ENCODE measurements around the gene TMEM87A. TPM values are rescaled to one million over a fixed set of nuclear protein-coding genes. Genes with fewer than 3 reads are reported as not detected.

Gene TMEM87A
- total RNA-seq, 4 donors from 2014 or later = 43.3 to 75.7 (median 46.9) TPM

DNA sequence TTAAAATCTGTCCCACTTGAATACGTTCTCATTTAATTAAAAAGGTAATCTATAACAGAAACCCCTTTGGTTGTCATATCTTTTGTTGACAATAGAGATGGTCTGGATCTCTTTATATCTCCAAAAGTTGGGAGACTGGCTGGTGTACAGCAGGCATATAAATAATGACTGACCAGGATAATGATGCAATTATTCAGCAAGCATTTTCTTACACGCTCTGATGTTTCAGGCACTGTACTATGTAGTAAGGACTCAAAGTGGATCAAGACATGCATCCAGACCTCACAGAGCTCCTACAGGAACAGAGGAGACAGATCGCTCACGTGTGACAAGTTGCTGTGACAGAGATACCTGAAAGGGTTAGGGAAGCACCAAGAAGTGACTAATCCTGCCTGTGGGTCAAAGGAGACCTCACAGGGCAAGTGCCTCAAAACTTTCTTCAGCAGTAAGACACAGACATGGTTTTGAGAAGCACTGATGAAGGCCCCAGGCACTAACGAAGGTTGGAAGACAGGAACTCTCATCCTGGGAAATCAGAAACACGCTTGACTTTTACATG, 90.8 kb downstream of the TMEM87A start:
- no peak for TF ChIP-seq CTCF (IDR thresholded peaks at IDR 0.05)
- DNase-seq (ENCODE audit: low spot score) (no peak), ATAC-seq (ENCODE audit: low FRiP score) (no peak)

DNA sequence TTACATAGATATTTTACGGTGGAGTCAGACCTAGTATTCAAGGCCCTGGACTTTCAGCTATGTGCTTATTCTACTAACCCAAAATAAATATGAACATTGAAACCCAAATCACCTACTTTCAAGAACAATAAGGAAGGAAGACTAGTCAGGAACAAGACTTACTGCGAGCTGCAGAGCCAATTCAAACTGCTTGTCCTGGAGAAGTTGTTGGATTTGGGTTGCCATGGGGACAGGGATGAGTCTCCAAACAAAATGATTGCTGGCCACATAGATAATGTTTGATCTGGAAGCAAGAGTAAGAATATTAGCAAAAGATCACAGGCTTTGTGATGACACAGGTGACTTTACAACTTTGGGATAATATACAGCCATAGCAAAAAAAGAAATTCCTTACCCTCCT, 95.2 kb downstream of the TMEM87A start:
- ATAC-seq (ENCODE audit: low FRiP score) (no peak), DNase-seq (ENCODE audit: low spot score) (no peak)
- TF ChIP-seq CTCF (IDR thresholded peaks at IDR 0.05) = no peak

DNA sequence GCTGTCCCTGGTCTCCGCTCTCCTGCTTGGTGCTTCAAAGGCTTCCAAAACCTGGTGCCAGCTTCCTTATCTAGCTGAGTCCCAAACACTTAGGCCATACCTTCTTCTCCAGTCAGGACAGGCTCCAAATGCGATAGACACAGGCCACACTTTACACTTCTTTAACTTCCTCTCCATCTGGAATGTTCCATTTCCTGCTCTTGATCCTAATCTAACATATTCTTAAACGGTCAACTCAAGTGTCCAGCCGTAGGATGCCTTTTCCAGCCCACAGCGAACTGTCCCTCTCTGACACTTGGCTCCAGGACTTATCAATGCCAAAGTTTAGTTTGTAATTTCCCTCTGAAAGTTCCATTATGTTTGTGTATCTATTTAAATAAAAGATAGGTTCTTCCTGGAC, 97.6 kb downstream of the TMEM87A start:
- DNase-seq (ENCODE audit: low spot score) (no peak), ATAC-seq (ENCODE audit: low FRiP score) (no peak)
- TF ChIP-seq CTCF (IDR thresholded peaks at IDR 0.05) = no peak

GRCh38 chr15:42172475-42172874, 100.8 kb downstream of the TMEM87A start:
- ATAC-seq (ENCODE audit: low FRiP score) = no peak
- no peak for TF ChIP-seq CTCF (IDR thresholded peaks at IDR 0.05)
- no peak for DNase-seq (ENCODE audit: low spot score)

- DNase-seq (ENCODE audit: low spot score) (no peak), ATAC-seq (ENCODE audit: low FRiP score) (no peak)
- TF ChIP-seq CTCF (IDR thresholded peaks at IDR 0.05) = no peak
Measured at GRCh38 chr15:42171795-42172194, 101.4 kb downstream of the TMEM87A start.

DNA sequence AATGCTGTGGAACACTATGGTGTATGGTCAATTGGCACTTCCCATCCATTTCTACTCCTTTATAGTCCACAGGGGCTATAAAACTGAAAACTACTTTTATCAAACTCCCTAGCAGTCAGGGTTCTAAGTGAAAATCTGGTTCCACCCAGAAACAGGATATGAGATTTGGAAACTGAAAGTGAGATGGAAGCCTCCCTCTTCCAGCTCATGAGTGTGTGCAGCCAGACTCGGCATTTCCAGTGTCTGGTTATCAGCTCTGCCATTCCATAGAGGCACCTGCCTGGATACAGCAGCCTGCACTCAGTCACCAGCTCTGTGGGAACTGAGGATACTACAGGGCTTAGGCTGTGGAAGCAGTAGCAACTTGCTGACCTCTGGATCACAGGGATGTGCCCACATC, 102.1 kb downstream of the TMEM87A start:
- no peak for TF ChIP-seq CTCF (IDR thresholded peaks at IDR 0.05)
- DNase-seq (ENCODE audit: low spot score) (no peak), ATAC-seq (ENCODE audit: low FRiP score) (no peak)

- ATAC-seq (ENCODE audit: low FRiP score) (no peak), DNase-seq (ENCODE audit: low spot score) (no peak)
- TF ChIP-seq CTCF (IDR thresholded peaks at IDR 0.05) = no peak
Measured at GRCh38 chr15:42166225-42166940, 106.8 kb downstream of the TMEM87A start.

All from omental fat pad (tissue), 4 donors.